Measurements from ENCODE around the gene EPB41L3.
A peak's percentile ranks its signal among the peaks of the same experiment; 100 is the strongest.

EPB41L3 gene

GRCh38 chr18:5393779-5394178, 150.0 kb downstream of the EPB41L3 start:
- Histone ChIP-seq H3K9me3 (ENCODE audit: low read length) (no peaks in the 10 kb centered on the region), H2AFZ (ENCODE audit: low read depth, low read length) (no peak overlapping the region), H3K27me3 (ENCODE audit: insufficient read depth, low read length) (no peaks in the 10 kb centered on the region), H3K4me3 (ENCODE audit: low read length) (no peak overlapping the region), H3K4me1 (ENCODE audit: insufficient read depth, low read length) (no peaks in the 10 kb centered on the region), H3K36me3 (ENCODE audit: insufficient read depth, low read length) (peaks cover 4% of the 10 kb centered on the region)

DNA sequence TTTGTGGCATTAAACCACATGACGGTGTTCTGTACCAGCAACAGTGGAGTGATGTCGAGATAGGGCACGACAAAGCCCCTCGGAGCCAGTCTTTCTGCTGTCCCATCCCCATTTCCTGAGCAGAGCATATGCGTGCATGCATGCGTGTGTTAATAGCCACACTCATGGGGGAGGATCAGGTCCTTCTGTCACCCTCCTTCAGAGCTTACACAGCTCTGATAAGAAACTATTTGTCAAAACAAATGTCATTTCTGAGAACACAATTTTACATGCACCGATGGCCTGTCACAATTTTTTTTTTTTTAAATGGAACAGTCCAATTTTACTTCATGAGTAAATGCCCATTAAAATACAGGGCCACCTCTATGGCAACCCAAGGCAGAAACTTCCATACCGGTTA, 152.4 kb downstream of the EPB41L3 start:
- peaks cover 4% of the 10 kb centered on the region for H3K36me3 ChIP-seq (ENCODE audit: insufficient read depth, low read length)

GRCh38 chr18:5389356-5389755, 154.4 kb downstream of the EPB41L3 start:
- no peaks in the 10 kb centered on the region for H3K9me3 ChIP-seq (ENCODE audit: low read length)
- no peaks in the 10 kb centered on the region for H3K4me1 ChIP-seq (ENCODE audit: insufficient read depth, low read length)
- no peaks in the 10 kb centered on the region for H3K36me3 ChIP-seq (ENCODE audit: insufficient read depth, low read length)
- no peak overlapping the region for H3K4me3 ChIP-seq (ENCODE audit: low read length)
- H3K27me3 ChIP-seq (ENCODE audit: insufficient read depth, low read length): no peaks in the 10 kb centered on the region
- H2AFZ ChIP-seq (ENCODE audit: low read depth, low read length): no peak overlapping the region

More for the DNA sequence above, 152.4 kb downstream of the EPB41L3 start:
- no peak overlapping the region for H2AFZ ChIP-seq (ENCODE audit: low read depth, low read length)
- H3K9me3 ChIP-seq (ENCODE audit: low read length): no peaks in the 10 kb centered on the region
- H3K27me3 ChIP-seq (ENCODE audit: insufficient read depth, low read length): no peaks in the 10 kb centered on the region
- no peaks in the 10 kb centered on the region for H3K4me1 ChIP-seq (ENCODE audit: insufficient read depth, low read length)
- no peak overlapping the region for H3K4me3 ChIP-seq (ENCODE audit: low read length)

GRCh38 chr18:5388896-5389295, 154.9 kb downstream of the EPB41L3 start:
- Histone ChIP-seq H2AFZ (ENCODE audit: low read depth, low read length) (no peak overlapping the region), H3K27me3 (ENCODE audit: insufficient read depth, low read length) (no peaks in the 10 kb centered on the region), H3K4me3 (ENCODE audit: low read length) (no peak overlapping the region), H3K36me3 (ENCODE audit: insufficient read depth, low read length) (no peaks in the 10 kb centered on the region), H3K9me3 (ENCODE audit: low read length) (no peaks in the 10 kb centered on the region), H3K4me1 (ENCODE audit: insufficient read depth, low read length) (no peaks in the 10 kb centered on the region)

DNA sequence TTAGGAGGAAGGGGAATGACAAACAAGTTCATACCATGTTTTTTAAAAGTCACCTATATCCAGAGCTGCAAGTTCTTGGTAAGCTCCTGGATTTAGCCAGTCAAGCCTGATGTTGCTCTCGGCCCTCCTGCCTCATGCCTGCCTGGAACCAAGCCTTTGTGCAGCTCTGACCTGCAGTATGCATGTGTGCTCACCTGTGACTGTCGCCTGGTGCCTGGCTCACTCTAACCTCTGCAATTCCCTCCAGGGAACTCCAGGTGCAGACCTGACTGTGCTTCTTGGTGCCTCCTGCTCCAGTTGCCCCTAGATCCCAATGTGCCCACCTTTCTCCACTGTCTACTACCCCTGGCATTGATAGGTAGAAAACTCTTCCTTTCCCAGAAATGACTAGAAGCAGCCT, 163.2 kb downstream of the EPB41L3 start:
- Histone ChIP-seq H3K4me3 (ENCODE audit: low read length) (no peak overlapping the region), H3K4me1 (ENCODE audit: insufficient read depth, low read length) (no peaks in the 10 kb centered on the region), H2AFZ (ENCODE audit: low read depth, low read length) (no peak overlapping the region), H3K36me3 (ENCODE audit: insufficient read depth, low read length) (no peaks in the 10 kb centered on the region), H3K9me3 (ENCODE audit: low read length) (no peaks in the 10 kb centered on the region), H3K27me3 (ENCODE audit: insufficient read depth, low read length) (no peaks in the 10 kb centered on the region)

DNA sequence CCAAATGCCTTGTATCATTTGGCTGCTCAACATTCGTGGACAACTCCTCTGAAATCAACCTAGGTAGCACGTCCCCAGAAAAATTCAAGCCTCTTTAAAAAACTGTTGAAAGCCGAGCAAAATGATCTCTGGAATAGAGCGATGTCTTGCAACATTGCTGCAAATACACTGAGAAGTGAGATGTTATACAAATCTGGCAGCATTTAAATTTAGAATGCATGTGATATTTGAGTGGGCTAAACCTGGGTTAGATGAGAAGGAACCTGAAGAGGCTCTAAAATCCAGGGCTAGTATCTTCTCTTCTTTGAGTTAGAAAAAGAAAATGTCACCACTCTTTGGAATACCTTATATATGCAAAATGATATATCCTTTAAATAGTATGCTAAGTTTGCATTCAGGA, 166.8 kb downstream of the EPB41L3 start:
- Histone ChIP-seq H3K4me1 (ENCODE audit: insufficient read depth, low read length) (no peaks in the 10 kb centered on the region), H3K27me3 (ENCODE audit: insufficient read depth, low read length) (no peaks in the 10 kb centered on the region), H3K4me3 (ENCODE audit: low read length) (no peak overlapping the region), H2AFZ (ENCODE audit: low read depth, low read length) (no peak overlapping the region), H3K36me3 (ENCODE audit: insufficient read depth, low read length) (no peaks in the 10 kb centered on the region), H3K9me3 (ENCODE audit: low read length) (no peaks in the 10 kb centered on the region)

DNA sequence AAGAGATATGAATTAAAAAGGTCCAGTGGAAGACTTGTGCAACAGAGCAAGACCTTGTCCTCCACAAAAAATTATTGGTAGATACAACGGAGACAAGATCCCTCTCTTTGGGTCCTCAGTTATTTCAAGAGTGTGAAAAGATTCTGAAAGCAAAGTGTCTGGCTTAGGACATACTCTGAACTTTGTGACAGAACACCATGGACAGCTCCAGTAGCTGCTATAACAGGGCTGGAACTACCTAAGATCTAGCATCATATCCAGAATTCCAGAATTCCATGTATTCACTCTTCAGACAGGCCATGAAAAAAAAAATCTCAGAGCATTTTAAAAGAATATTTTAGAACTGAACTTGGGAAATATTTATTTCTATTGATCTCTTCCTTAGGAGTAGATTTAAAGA, 173.5 kb downstream of the EPB41L3 start:
- H3K9me3 ChIP-seq (ENCODE audit: low read length): no peaks in the 10 kb centered on the region
- no peaks in the 10 kb centered on the region for H3K36me3 ChIP-seq (ENCODE audit: insufficient read depth, low read length)
- no peak overlapping the region for H3K4me3 ChIP-seq (ENCODE audit: low read length)
- H3K4me1 ChIP-seq (ENCODE audit: insufficient read depth, low read length): no peaks in the 10 kb centered on the region
- no peaks in the 10 kb centered on the region for H3K27me3 ChIP-seq (ENCODE audit: insufficient read depth, low read length)
- no peak overlapping the region for H2AFZ ChIP-seq (ENCODE audit: low read depth, low read length)

- Histone ChIP-seq H3K9me3 (ENCODE audit: low read length) (no peaks in the 10 kb centered on the region), H3K4me3 (ENCODE audit: low read length) (no peak overlapping the region), H3K4me1 (ENCODE audit: insufficient read depth, low read length) (no peaks in the 10 kb centered on the region), H3K27me3 (ENCODE audit: insufficient read depth, low read length) (peaks cover 4% of the 10 kb centered on the region), H3K36me3 (ENCODE audit: insufficient read depth, low read length) (no peaks in the 10 kb centered on the region), H2AFZ (ENCODE audit: low read depth, low read length) (peak overlapping the region; percentile 31)
Measured at GRCh38 chr18:5369513-5369912, 174.3 kb downstream of the EPB41L3 start.

DNA sequence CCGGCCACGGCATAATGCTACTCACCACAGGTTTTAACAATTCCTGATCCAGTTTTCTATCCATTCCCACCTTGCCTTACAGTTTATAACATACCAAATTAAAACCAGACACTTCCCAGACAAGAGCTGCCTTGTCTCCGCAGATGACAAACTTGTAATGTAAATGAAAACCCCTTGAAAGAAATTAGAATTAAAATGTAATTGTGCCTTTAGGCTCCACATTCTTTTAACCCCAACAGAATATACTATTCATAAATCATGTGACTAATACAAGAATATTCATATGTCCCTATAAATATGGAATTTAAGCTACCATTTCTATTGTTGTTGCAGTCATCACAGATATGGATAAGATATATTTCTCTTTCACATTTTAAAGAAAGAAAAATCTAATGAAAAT, 178.4 kb downstream of the EPB41L3 start:
- H3K4me1 ChIP-seq (ENCODE audit: insufficient read depth, low read length): no peaks in the 10 kb centered on the region
- no peak overlapping the region for H2AFZ ChIP-seq (ENCODE audit: low read depth, low read length)
- peaks cover 6% of the 10 kb centered on the region for H3K27me3 ChIP-seq (ENCODE audit: insufficient read depth, low read length)
- no peaks in the 10 kb centered on the region for H3K9me3 ChIP-seq (ENCODE audit: low read length)
- no peak overlapping the region for H3K4me3 ChIP-seq (ENCODE audit: low read length)
- no peaks in the 10 kb centered on the region for H3K36me3 ChIP-seq (ENCODE audit: insufficient read depth, low read length)

- no peak overlapping the region for H3K4me3 ChIP-seq (ENCODE audit: low read length)
- no peaks in the 10 kb centered on the region for H3K27me3 ChIP-seq (ENCODE audit: insufficient read depth, low read length)
- no peaks in the 10 kb centered on the region for H3K9me3 ChIP-seq (ENCODE audit: low read length)
- no peak overlapping the region for H2AFZ ChIP-seq (ENCODE audit: low read depth, low read length)
- no peaks in the 10 kb centered on the region for H3K4me1 ChIP-seq (ENCODE audit: insufficient read depth, low read length)
- no peaks in the 10 kb centered on the region for H3K36me3 ChIP-seq (ENCODE audit: insufficient read depth, low read length)
Measured at GRCh38 chr18:5350636-5351035, 193.2 kb downstream of the EPB41L3 start.
